T-cell (primary cell): Measurements from ENCODE around the gene ABCC9. TPM values are rescaled to one million over a fixed set of nuclear protein-coding genes. Genes with fewer than 3 reads are reported as not detected.
"Not testable (repeated sequence)": the region's sequence is repeated elsewhere in the genome, so short reads cannot be mapped to it uniquely, and the experiment has no call there.

Experiments
- ATAC-seq, 4 experiments: fragments of 200-7000 bp in 3 of 4; fragments of 150-1000 bp in 1 of 4; cut with Tn5 transposase; replicated peaks in 1 of 4; 1 replicate in 3 of 4; 2 replicates in 1 of 4; pipeline ENCODE4 v1.10.0; 2021; ENCODE audit warnings: moderate library complexity in 3 of 4, mild to moderate bottlenecking in 2 of 4, moderate number of reproducible peaks in 1 of 4
- CTCF ChIA-PET, 2 donors: fragments of 300-600 bp; sonication (Branson Sonifier 250); formaldehyde crosslinking; loops; one replicate each; lab custom pipeline; 2022; ENCODE audit warnings: antibody characterized with exemption in 2 of 2; lab: Charles Lee
- POLR2A ChIA-PET, 2 donors: fragments of 300-600 bp; sonication (Branson Sonifier 250); formaldehyde crosslinking; loops; one replicate each; lab custom pipeline; 2022; ENCODE audit warnings: antibody characterized with exemption in 2 of 2; lab: Charles Lee
- DNase-seq, 35 experiments: peaks; one replicate each; pipeline versions ENCODE4 v3.0.0 to v3.0.0-alpha.2; 2013 to 2023
- H3K27ac ChIP-seq: one replicate; pipeline ENCODE4 v1.5.1; 2013; ENCODE audit warnings: low read length
- H3K27me3 ChIP-seq, 2 experiments: replicated peaks in 1 of 2; 1 replicate in 1 of 2; 2 replicates in 1 of 2; pipeline versions ENCODE4 v1.6.1 to v1.7.0; 2013; ENCODE audit warnings: low read length in 1 of 2, mixed read lengths in 1 of 2; ENCODE audit not compliant: control insufficient read depth in 2 of 2, insufficient read depth in 2 of 2; ENCODE audit errors: extremely low read depth in 1 of 2
- H3K36me3 ChIP-seq, 2 donors: 1 replicate in 1 of 2; 2 replicates in 1 of 2; pipeline versions ENCODE4 v1.6.1 to v1.7.0; 2013; ENCODE audit warnings: low read length in 1 of 2; ENCODE audit not compliant: control insufficient read depth in 2 of 2, insufficient read depth in 1 of 2; ENCODE audit errors: extremely low read depth in 1 of 2
- H3K4me1 ChIP-seq, 2 experiments: 1 replicate in 1 of 2; 2 replicates in 1 of 2; pipeline versions ENCODE4 v1.6.1 to v1.7.0; 2013; ENCODE audit warnings: low read length in 2 of 2, mixed read lengths in 1 of 2; ENCODE audit not compliant: insufficient read depth in 2 of 2, control insufficient read depth in 1 of 2; ENCODE audit errors: extremely low read depth in 1 of 2
- H3K4me3 ChIP-seq, 2 donors: 1 replicate in 1 of 2; 2 replicates in 1 of 2; pipeline versions ENCODE4 v1.5.1 to v1.7.0; 2013; ENCODE audit warnings: mild to moderate bottlenecking in 2 of 2, low read length in 1 of 2, moderate library complexity in 1 of 2; ENCODE audit not compliant: control insufficient read depth in 1 of 2; ENCODE audit errors: extremely low read depth in 1 of 2
- H3K9me3 ChIP-seq: 2 replicates; pipeline ENCODE4 v1.7.0; 2013
- H3K27ac Mint-ChIP-seq, 2 donors: one replicate each; pipeline ENCODE4 v1.8.0; 2020 to 2021; ENCODE audit warnings: mild to moderate bottlenecking in 2 of 2, mixed read lengths in 2 of 2
- H3K27me3 Mint-ChIP-seq, 2 donors: one replicate each; pipeline ENCODE4 v1.8.0; 2021 to 2022; ENCODE audit warnings: mixed read lengths in 2 of 2
- H3K36me3 Mint-ChIP-seq: one replicate; pipeline ENCODE4 v1.8.0; 2021; ENCODE audit warnings: mixed read lengths
- H3K4me1 Mint-ChIP-seq, 3 donors: one replicate each; pipeline ENCODE4 v1.8.0; 2020 to 2022; ENCODE audit warnings: mixed read lengths in 3 of 3, mild to moderate bottlenecking in 1 of 3
- H3K4me3 Mint-ChIP-seq, 3 donors: one replicate each; pipeline ENCODE4 v1.8.0; 2020 to 2022; ENCODE audit warnings: mild to moderate bottlenecking in 3 of 3, mixed read lengths in 3 of 3, moderate library complexity in 3 of 3
- H3K9me3 Mint-ChIP-seq, 3 donors: one replicate each; pipeline ENCODE4 v1.8.0; 2020 to 2022; ENCODE audit warnings: mixed read lengths in 3 of 3
- WGBS: methylation state at CpG from one replicate; pipeline ENCODE4 v1.1.5; 2013; ENCODE audit warnings: missing lambda C conversion rate; ENCODE audit not compliant: insufficient coverage; 5-methylcytosine and 5-hydroxymethylcytosine counted together
- total RNA-seq, 35 experiments: library from RNA in 6 of 35; stranded (reverse) in 6 of 35; fragments of 120-200 nt in 1 of 35; gene quantifications; one replicate each; pipeline versions ENCODE4 v1.2.1 to v1.2.4 and lab custom pipeline; 2013 to 2026

Gene ABCC9
- total RNA-seq, 5 donors from 2014 or later (not counting 1 experiment from before 2014, with no cell fraction given): 0.06 to 0.10 (median 0.09) TPM; not detected in 2

DNA sequence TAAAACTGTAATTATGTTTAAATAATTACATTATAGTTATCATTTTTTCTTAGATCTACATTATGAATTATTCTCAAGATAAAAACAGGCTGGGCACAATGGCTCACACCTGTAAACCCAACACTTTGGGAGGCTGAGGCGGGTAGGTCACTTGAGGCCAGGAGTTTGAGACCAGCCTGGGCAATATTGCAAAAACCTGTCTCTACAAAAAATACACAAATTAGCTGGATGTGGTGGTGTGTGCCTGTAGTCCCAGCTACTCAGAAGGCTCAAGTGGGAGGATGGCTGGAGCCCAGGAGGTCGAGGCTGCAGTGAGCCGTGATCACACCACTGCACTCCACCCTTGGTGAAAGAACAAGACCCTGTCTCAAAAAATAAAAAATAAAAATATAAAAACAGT lies 126.4 kb downstream of the ABCC9 start:
- Mint-ChIP-seq H3K27me3 (peaks cover 0 to 12% of the 10 kb centered on the region in 2 donors), H3K4me1 (no peaks in the 10 kb centered on the region), H3K4me3 (no peak overlapping the region), H3K27ac (no peak overlapping the region), H3K36me3 (no peaks in the 10 kb centered on the region), H3K9me3 (peaks cover 4 to 7% (median 6%) of the 10 kb centered on the region in 3 donors)
- ChIA-PET CTCF (no interaction called here), POLR2A (no interaction called here)
- H3K27me3 ChIP-seq: no peaks in the 10 kb centered on the region
- H3K36me3 ChIP-seq: no peaks in the 10 kb centered on the region
- no peak for DNase-seq
- H3K4me1 ChIP-seq: no peaks in the 10 kb centered on the region
- H3K4me3 ChIP-seq: no peak overlapping the region
- WGBS: no CpG with 5 or more reads among the region's 3 CpGs
- no peak overlapping the region for H3K27ac ChIP-seq
- no peaks in the 10 kb centered on the region for H3K9me3 ChIP-seq
- ATAC-seq: no peak

DNA sequence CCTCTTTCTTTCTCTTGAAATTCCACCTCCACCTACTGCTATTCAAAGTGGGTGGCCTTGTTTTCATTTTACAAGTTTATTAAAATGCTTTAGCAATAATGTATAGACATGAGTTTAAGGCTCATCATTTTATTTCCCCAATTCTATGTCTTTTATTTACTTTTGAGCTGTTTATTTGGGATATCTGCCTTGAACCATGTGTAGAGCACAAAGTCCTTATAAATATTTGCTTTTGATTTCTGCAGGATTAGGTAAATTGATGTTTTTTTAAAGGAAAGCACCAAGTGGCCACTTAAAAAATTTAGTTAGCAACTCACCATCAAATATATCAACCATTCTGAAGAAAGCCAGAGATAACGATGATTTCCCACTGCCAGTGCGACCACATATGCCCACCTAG lies 126.9 kb downstream of the ABCC9 start:
- H3K36me3 Mint-ChIP-seq: no peaks in the 10 kb centered on the region

DNA sequence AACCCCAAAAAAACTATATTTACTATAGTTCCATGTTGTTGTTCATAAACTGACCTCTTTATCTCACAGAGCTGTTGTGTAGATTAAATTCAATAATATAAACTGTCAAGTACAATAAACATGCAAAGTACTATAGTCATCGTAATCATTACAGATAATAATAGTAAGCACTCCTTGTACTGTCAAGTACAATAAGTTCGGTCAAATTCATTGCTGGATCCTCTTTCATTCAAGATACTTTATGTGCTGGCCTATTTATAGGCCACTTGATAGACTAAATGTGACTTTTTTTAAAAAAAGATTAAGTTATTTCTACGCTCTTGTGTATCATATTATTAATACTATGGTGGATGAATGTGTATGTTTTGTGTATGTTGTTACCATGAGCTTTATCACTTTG lies 127.5 kb downstream of the ABCC9 start:
- DNase-seq: no peak
- H3K4me1 ChIP-seq: no peaks in the 10 kb centered on the region
- Mint-ChIP-seq H3K9me3 (peaks cover 4 to 7% (median 6%) of the 10 kb centered on the region in 3 donors), H3K4me3 (no peak overlapping the region), H3K4me1 (no peaks in the 10 kb centered on the region), H3K27me3 (peaks cover 0 to 7% of the 10 kb centered on the region in 2 donors), H3K36me3 (no peaks in the 10 kb centered on the region), H3K27ac (no peak overlapping the region)
- H3K36me3 ChIP-seq: no peaks in the 10 kb centered on the region
- no peaks in the 10 kb centered on the region for H3K9me3 ChIP-seq
- H3K27me3 ChIP-seq: no peaks in the 10 kb centered on the region
- H3K4me3 ChIP-seq: no peak overlapping the region
- WGBS: no CpG with 5 or more reads among the region's 3 CpGs
- ChIA-PET CTCF (no interaction called here), POLR2A (interaction anchor here in 1 of 2 donors (0.6 kb wide), 1 partner anchor 400 kb away, joined by 3 read pairs; no protein-coding TSS in a partner anchor)
- no peak overlapping the region for H3K27ac ChIP-seq
- no peak for ATAC-seq

More for the DNA sequence above, 126.9 kb downstream of the ABCC9 start:
- Histone ChIP-seq H3K27me3 (no peaks in the 10 kb centered on the region), H3K36me3 (no peaks in the 10 kb centered on the region), H3K4me1 (no peaks in the 10 kb centered on the region), H3K9me3 (no peaks in the 10 kb centered on the region), H3K27ac (no peak overlapping the region), H3K4me3 (no peak overlapping the region)
- WGBS: no CpG with 5 or more reads among the region's 2 CpGs
- CTCF ChIA-PET: no interaction called here
- no peak for ATAC-seq
- POLR2A ChIA-PET: no interaction called here
- peaks cover 4 to 7% (median 6%) of the 10 kb centered on the region in 3 donors for H3K9me3 Mint-ChIP-seq
- no peak for DNase-seq
- H3K4me3 Mint-ChIP-seq: no peak overlapping the region
- H3K27ac Mint-ChIP-seq: no peak overlapping the region
- peaks cover 0 to 11% of the 10 kb centered on the region in 2 donors for H3K27me3 Mint-ChIP-seq
- no peaks in the 10 kb centered on the region for H3K4me1 Mint-ChIP-seq

DNA sequence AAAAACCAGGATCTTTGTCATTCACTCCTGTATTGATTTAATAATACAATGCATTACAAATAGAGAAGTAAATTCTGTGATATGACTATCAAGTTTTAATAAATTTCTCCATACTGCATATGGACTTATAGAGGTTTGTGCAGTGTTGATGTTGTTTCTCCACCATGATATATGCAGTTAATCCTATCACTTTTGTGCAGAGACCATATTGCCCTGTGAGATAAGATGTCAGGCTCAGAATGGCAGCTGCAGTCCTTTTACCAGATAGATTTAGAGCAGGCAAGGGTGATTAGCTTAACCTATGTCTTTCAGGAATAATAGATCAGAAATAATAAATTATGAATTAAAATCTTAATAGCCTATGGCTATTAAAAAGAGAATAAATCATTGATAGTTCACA lies 128.1 kb downstream of the ABCC9 start:
- CTCF ChIA-PET: interaction anchor here in 1 of 2 donors (0.8 kb wide), 1 partner anchor 9 kb away, joined by 3 read pairs; no protein-coding TSS in a partner anchor
- H3K9me3 Mint-ChIP-seq: peaks cover 4 to 7% (median 6%) of the 10 kb centered on the region in 3 donors
- ATAC-seq: no peak

DNA sequence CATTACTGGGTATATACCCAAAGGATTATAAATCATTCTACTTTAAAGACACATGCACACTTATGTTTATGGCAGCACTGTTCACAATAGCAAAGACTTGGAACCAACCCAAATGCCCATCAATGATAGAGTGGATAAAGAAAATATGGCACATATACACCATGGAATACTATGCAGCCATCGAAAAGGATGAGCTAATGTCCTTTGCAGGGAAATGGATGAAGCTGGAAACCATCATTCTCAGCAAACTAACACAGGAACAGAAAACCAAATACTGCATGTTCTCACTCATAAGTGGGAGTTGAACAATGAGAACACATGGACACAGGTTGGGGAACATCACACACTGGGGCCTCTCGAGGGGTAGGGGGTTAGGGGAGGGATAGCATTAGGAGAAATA lies 128.9 kb downstream of the ABCC9 start:
- POLR2A ChIA-PET: interaction anchor here in 1 of 2 donors (0.6 kb wide), 1 partner anchor 9 kb away, joined by 3 read pairs; no protein-coding TSS in a partner anchor
- H3K36me3 ChIP-seq, CTCF ChIA-PET, ATAC-seq, H3K9me3 ChIP-seq, H3K9me3 Mint-ChIP-seq, H3K27ac ChIP-seq, H3K27me3 ChIP-seq, H3K4me1 Mint-ChIP-seq, H3K4me1 ChIP-seq, H3K27ac Mint-ChIP-seq, H3K27me3 Mint-ChIP-seq, DNase-seq, H3K4me3 Mint-ChIP-seq, H3K36me3 Mint-ChIP-seq, H3K4me3 ChIP-seq: not testable (repeated sequence)
- WGBS: no CpG with 5 or more reads among the region's 2 CpGs

More for the DNA sequence above, 128.1 kb downstream of the ABCC9 start:
- POLR2A ChIA-PET: no interaction called here
- Mint-ChIP-seq H3K27me3 (peaks cover 0 to 7% of the 10 kb centered on the region in 2 donors), H3K36me3 (no peaks in the 10 kb centered on the region), H3K27ac (no peak overlapping the region), H3K4me1 (no peaks in the 10 kb centered on the region), H3K4me3 (no peak overlapping the region)
- DNase-seq: no peak
- H3K4me1 ChIP-seq: no peaks in the 10 kb centered on the region
- H3K4me3 ChIP-seq: no peak overlapping the region
- H3K27me3 ChIP-seq: no peaks in the 10 kb centered on the region
- no peak overlapping the region for H3K27ac ChIP-seq
- no peaks in the 10 kb centered on the region for H3K9me3 ChIP-seq
- no peaks in the 10 kb centered on the region for H3K36me3 ChIP-seq

DNA sequence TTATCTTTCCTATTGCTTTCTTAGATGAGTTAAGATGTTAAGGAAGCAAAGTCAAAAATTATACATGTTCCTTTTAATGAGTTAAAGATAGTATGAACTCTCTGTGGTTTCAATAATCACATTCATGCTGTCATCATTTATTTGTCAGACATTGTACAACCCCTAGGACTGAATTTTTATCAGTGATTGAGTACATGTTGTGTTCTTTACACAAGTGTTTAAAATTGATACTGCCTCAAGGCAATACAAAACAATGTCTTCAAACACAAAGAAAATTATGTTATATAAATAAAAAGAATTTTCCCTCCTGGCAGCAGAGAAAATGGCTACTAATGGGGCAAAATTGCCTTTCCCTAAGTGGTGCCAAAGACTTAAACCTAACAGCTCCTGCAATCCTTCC lies 132.1 kb downstream of the ABCC9 start:
- no peak overlapping the region for H3K27ac ChIP-seq
- CTCF ChIA-PET: no interaction called here
- no peak for DNase-seq
- Mint-ChIP-seq H3K36me3 (no peaks in the 10 kb centered on the region), H3K4me1 (no peaks in the 10 kb centered on the region), H3K4me3 (no peak overlapping the region), H3K27ac (no peak overlapping the region), H3K27me3 (no peaks in the 10 kb centered on the region), H3K9me3 (peaks cover 4 to 7% (median 6%) of the 10 kb centered on the region in 3 donors)
- H3K9me3 ChIP-seq: no peaks in the 10 kb centered on the region
- no peak overlapping the region for H3K4me3 ChIP-seq
- no peaks in the 10 kb centered on the region for H3K27me3 ChIP-seq
- POLR2A ChIA-PET: no interaction called here
- no peaks in the 10 kb centered on the region for H3K4me1 ChIP-seq
- H3K36me3 ChIP-seq: no peaks in the 10 kb centered on the region
- ATAC-seq: no peak

DNA sequence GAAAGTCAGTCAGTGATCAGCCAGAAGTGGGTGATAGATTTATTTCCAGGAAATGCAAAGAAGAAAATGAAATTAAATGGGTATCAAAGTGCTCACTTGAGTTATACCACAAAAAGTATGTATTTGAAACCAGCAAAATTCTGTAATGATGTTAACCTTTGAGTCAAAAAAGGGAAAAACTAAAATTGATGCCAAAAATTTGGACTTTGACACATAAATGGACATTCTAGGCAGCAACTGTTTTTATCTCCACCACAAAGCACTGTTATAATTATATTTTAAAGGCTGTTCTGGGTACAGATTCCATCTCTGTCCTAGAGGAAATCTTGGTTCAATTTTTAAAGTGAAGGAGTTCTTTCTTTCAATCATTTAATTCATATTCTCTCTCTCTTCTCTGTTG lies 135.0 kb downstream of the ABCC9 start:
- DNase-seq (no peak), ATAC-seq (no peak)
- CTCF ChIA-PET: no interaction called here
- no peaks in the 10 kb centered on the region for H3K4me1 ChIP-seq
- Mint-ChIP-seq H3K4me3 (no peak overlapping the region), H3K9me3 (peaks cover 4 to 7% (median 4%) of the 10 kb centered on the region in 3 donors), H3K27ac (no peak overlapping the region), H3K27me3 (no peaks in the 10 kb centered on the region), H3K36me3 (no peaks in the 10 kb centered on the region), H3K4me1 (no peaks in the 10 kb centered on the region)
- no peaks in the 10 kb centered on the region for H3K27me3 ChIP-seq
- H3K27ac ChIP-seq: no peak overlapping the region
- POLR2A ChIA-PET: no interaction called here
- no peaks in the 10 kb centered on the region for H3K36me3 ChIP-seq
- H3K4me3 ChIP-seq: no peak overlapping the region
- no peaks in the 10 kb centered on the region for H3K9me3 ChIP-seq
